Measurements from ENCODE around the gene MPP2. TPM values are rescaled to one million over a fixed set of nuclear protein-coding genes. Genes with fewer than 3 reads are reported as not detected.
"Not testable (repeated sequence)": the region's sequence is repeated elsewhere in the genome, so short reads cannot be mapped to it uniquely, and the experiment has no call there.

MPP2 gene
- total RNA-seq, 2 experiments from 2014 or later: 1.6 to 1.7 TPM

- POLR2A ChIA-PET: no interaction called here
- CTCF ChIA-PET: interaction anchor here (0.8 to 2.7 kb wide), 9 partner anchors 9 to 86 kb away, joined by 3 to 13 read pairs (median 4); no protein-coding TSS in a partner anchor
Measured at GRCh38 chr17:43909537-43910231, 2.3 kb upstream of the MPP2 start.

GRCh38 chr17:43907998-43908721, 824 bp upstream of the MPP2 start:
- ChIA-PET CTCF (interaction anchor here (1.2 to 2.6 kb wide), 4 partner anchors 11 to 36 kb away, joined by 3 to 13 read pairs (median 7); no protein-coding TSS in a partner anchor), POLR2A (no interaction called here)

GRCh38 chr17:43906951-43907424, 348 bp downstream of the MPP2 start:
- POLR2A ChIA-PET: interaction anchor here (0.6 kb wide), 1 partner anchor 693 kb away, joined by 10 read pairs; no protein-coding TSS in a partner anchor

GRCh38 chr17:43905985-43906852, 1.1 kb downstream of the MPP2 start:
- CTCF ChIA-PET: no interaction called here
- POLR2A ChIA-PET: no interaction called here

More at GRCh38 chr17:43906951-43907424, 348 bp downstream of the MPP2 start:
- CTCF ChIA-PET: interaction anchor here (0.8 to 1.7 kb wide), 2 partner anchors 10 to 27 kb away, joined by 3 to 4 read pairs; no protein-coding TSS in a partner anchor

GRCh38 chr17:43905400-43905984, 1.8 kb downstream of the MPP2 start:
- CTCF ChIA-PET: interaction anchor here (1.4 to 1.7 kb wide), 2 partner anchors 25 to 38 kb away, joined by 3 to 5 read pairs; no protein-coding TSS in a partner anchor
- POLR2A ChIA-PET: no interaction called here

- CTCF ChIA-PET: interaction anchor here (1.4 to 1.8 kb wide), 2 partner anchors 24 to 42 kb away, joined by 4 to 5 read pairs; no protein-coding TSS in a partner anchor
- POLR2A ChIA-PET: no interaction called here
Measured at GRCh38 chr17:43901861-43902589, 5.3 kb downstream of the MPP2 start.

GRCh38 chr17:43900858-43901754, 6.2 kb downstream of the MPP2 start:
- CTCF ChIA-PET: no interaction called here
- POLR2A ChIA-PET: no interaction called here

- POLR2A ChIA-PET: no interaction called here
- CTCF ChIA-PET: interaction anchor here (0.6 to 1.0 kb wide), 2 partner anchors 44 to 71 kb away, joined by 3 read pairs; no protein-coding TSS in a partner anchor
Measured at GRCh38 chr17:43900183-43900857, 7.0 kb downstream of the MPP2 start.

GRCh38 chr17:43898446-43898845, 8.9 kb downstream of the MPP2 start:
- ChIA-PET CTCF (interaction anchor here (1.3 to 1.9 kb wide), 2 partner anchors 18 to 46 kb away, joined by 3 to 6 read pairs; no protein-coding TSS in a partner anchor), POLR2A (no interaction called here)

GRCh38 chr17:43897831-43898230, 9.5 kb downstream of the MPP2 start:
- ChIA-PET POLR2A (no interaction called here), CTCF (interaction anchor here (1.3 to 1.9 kb wide), 2 partner anchors 18 to 46 kb away, joined by 3 to 6 read pairs; no protein-coding TSS in a partner anchor)

GRCh38 chr17:43894494-43894893, 12.8 kb downstream of the MPP2 start:
- CTCF ChIA-PET: not testable (repeated sequence)

GRCh38 chr17:43892647-43892952, 14.7 kb downstream of the MPP2 start:
- POLR2A ChIA-PET: no interaction called here
- CTCF ChIA-PET: interaction anchor here (2.1 kb wide), 1 partner anchor 14 kb away, joined by 11 read pairs; no protein-coding TSS in a partner anchor

More at GRCh38 chr17:43894494-43894893, 12.8 kb downstream of the MPP2 start:
- POLR2A ChIA-PET: not testable (repeated sequence)

GRCh38 chr17:43891851-43892646, 15.3 kb downstream of the MPP2 start:
- CTCF ChIA-PET: interaction anchor here (0.6 to 2.1 kb wide), 3 partner anchors 14 to 204 kb away, joined by 3 to 11 read pairs (median 3); no protein-coding TSS in a partner anchor
- POLR2A ChIA-PET: no interaction called here

GRCh38 chr17:43890240-43890639, 17.1 kb downstream of the MPP2 start:
- POLR2A ChIA-PET: no interaction called here
- CTCF ChIA-PET: interaction anchor here (0.9 kb wide), 1 partner anchor 44 kb away, joined by 3 read pairs; no protein-coding TSS in a partner anchor

- ChIA-PET POLR2A (no interaction called here), CTCF (interaction anchor here (1.0 to 1.4 kb wide), 2 partner anchors 10 to 40 kb away, joined by 3 to 4 read pairs; no protein-coding TSS in a partner anchor)
Measured at GRCh38 chr17:43888548-43888947, 18.8 kb downstream of the MPP2 start.
